Stimulated activated CD8-positive, alpha-beta memory T cell treated with anti-CD3 and anti-CD28 coated beads, Interleukin-15, amount 100 ng/mL, for 1 hour (primary cell): ENCODE measurements around the gene MED9.
"Not testable (repeated sequence)": the region's sequence is repeated elsewhere in the genome, so short reads cannot be mapped to it uniquely, and the experiment has no call there.

ENCODE experiments used
- DNase-seq: peaks from one replicate; pipeline ENCODE4 v3.0.0-alpha.2; 2020; ENCODE audit warnings: low read depth

MED9 gene

GRCh38 chr17:17476865-17477467 lies at the start of gene MED9:
Gene MED9, plus strand, starts transcription at chr17:17477000. Its CDS starts 42 bp downstream, at chr17:17477042.
- peak; percentile 89 for DNase-seq

GRCh38 chr17:17429222-17429621 lies 47.6 kb upstream of the MED9 start:
- DNase-seq, result no peak

GRCh38 chr17:17430924-17431323 lies 45.9 kb upstream of the MED9 start:
- DNase-seq, result not testable (repeated sequence)

GRCh38 chr17:17431605-17432004 lies 45.2 kb upstream of the MED9 start:
- no peak for DNase-seq

- DNase-seq, result no peak
Observed at GRCh38 chr17:17433000-17433703, 43.6 kb upstream of the MED9 start.

GRCh38 chr17:17434477-17434876 lies 42.3 kb upstream of the MED9 start:
- no peak for DNase-seq

GRCh38 chr17:17435323-17435722 lies 41.5 kb upstream of the MED9 start:
- DNase-seq, result no peak

GRCh38 chr17:17437461-17437860 lies 39.3 kb upstream of the MED9 start:
- DNase-seq, result no peak

GRCh38 chr17:17437893-17438292 lies 38.9 kb upstream of the MED9 start:
- no peak for DNase-seq

- DNase-seq, result peak; percentile 59
Observed at GRCh38 chr17:17440010-17440843, 36.6 kb upstream of the MED9 start.

- DNase-seq, result no peak
Observed at GRCh38 chr17:17440938-17441675, 35.7 kb upstream of the MED9 start.

- DNase-seq, result no peak
Observed at GRCh38 chr17:17443173-17443572, 33.6 kb upstream of the MED9 start.

GRCh38 chr17:17445296-17445924 lies 31.4 kb upstream of the MED9 start:
- DNase-seq, result no peak

- DNase-seq, result no peak
Observed at GRCh38 chr17:17445925-17446665, 30.7 kb upstream of the MED9 start.

GRCh38 chr17:17446666-17447155 lies 30.1 kb upstream of the MED9 start:
- no peak for DNase-seq

GRCh38 chr17:17447264-17447663 lies 29.5 kb upstream of the MED9 start:
- no peak for DNase-seq

GRCh38 chr17:17448076-17448475 lies 28.7 kb upstream of the MED9 start:
- DNase-seq, result no peak

- no peak for DNase-seq
Observed at GRCh38 chr17:17448723-17449122, 28.1 kb upstream of the MED9 start.

- DNase-seq, result no peak
Observed at GRCh38 chr17:17453088-17453487, 23.7 kb upstream of the MED9 start.

GRCh38 chr17:17454276-17454675 lies 22.5 kb upstream of the MED9 start:
- no peak for DNase-seq

- not testable (repeated sequence) for DNase-seq
Observed at GRCh38 chr17:17454700-17455099, 22.1 kb upstream of the MED9 start.
